ENCODE results near the gene PLA2G7.
"Not testable (repeated sequence)": the region's sequence is repeated elsewhere in the genome, so short reads cannot be mapped to it uniquely, and the experiment has no call there.

The PLA2G7 gene

GRCh38 chr6:46734867-46735719, at the start of gene PLA2G7:
PLA2G7 (minus strand) TSS chr6:46735375; CDS start chr6:46722891, 12,484 bp downstream.
- no peak for DNase-seq (ENCODE audit: low read depth)

- DNase-seq (ENCODE audit: low read depth), result no peak
These were observed 49.4 kb upstream of the PLA2G7 start for GRCh38 chr6:46784535-46784934.

- no peak for DNase-seq (ENCODE audit: low read depth)
These were observed 46.6 kb upstream of the PLA2G7 start for GRCh38 chr6:46781478-46782378.

GRCh38 chr6:46777476-46778346, 42.5 kb upstream of the PLA2G7 start:
- DNase-seq (ENCODE audit: low read depth), result no peak

- no peak for DNase-seq (ENCODE audit: low read depth)
These were observed 41.0 kb upstream of the PLA2G7 start for GRCh38 chr6:46776070-46776712.

- DNase-seq (ENCODE audit: low read depth), result not testable (repeated sequence)
These were observed 39.6 kb upstream of the PLA2G7 start for GRCh38 chr6:46774736-46775135.

GRCh38 chr6:46773201-46773855, 38.2 kb upstream of the PLA2G7 start:
- DNase-seq (ENCODE audit: low read depth), result no peak

GRCh38 chr6:46772762-46773161, 37.6 kb upstream of the PLA2G7 start:
- no peak for DNase-seq (ENCODE audit: low read depth)

- DNase-seq (ENCODE audit: low read depth), result no peak
These were observed 36.8 kb upstream of the PLA2G7 start for GRCh38 chr6:46772016-46772415.

GRCh38 chr6:46764961-46765360, 29.8 kb upstream of the PLA2G7 start:
- DNase-seq (ENCODE audit: low read depth), result no peak

- not testable (repeated sequence) for DNase-seq (ENCODE audit: low read depth)
These were observed 29.1 kb upstream of the PLA2G7 start for GRCh38 chr6:46764280-46764679.

- no peak for DNase-seq (ENCODE audit: low read depth)
These were observed 28.3 kb upstream of the PLA2G7 start for GRCh38 chr6:46763466-46763865.

- no peak for DNase-seq (ENCODE audit: low read depth)
These were observed 25.8 kb upstream of the PLA2G7 start for GRCh38 chr6:46760925-46761324.

- no peak for DNase-seq (ENCODE audit: low read depth)
These were observed 24.0 kb upstream of the PLA2G7 start for GRCh38 chr6:46758960-46759753.

- DNase-seq (ENCODE audit: low read depth), result no peak
These were observed 22.0 kb upstream of the PLA2G7 start for GRCh38 chr6:46757214-46757596.

GRCh38 chr6:46756469-46757213, 21.5 kb upstream of the PLA2G7 start:
- DNase-seq (ENCODE audit: low read depth), result no peak

- DNase-seq (ENCODE audit: low read depth), result no peak
These were observed 20.7 kb upstream of the PLA2G7 start for GRCh38 chr6:46755865-46756264.

GRCh38 chr6:46751658-46752057, 16.5 kb upstream of the PLA2G7 start:
- DNase-seq (ENCODE audit: low read depth), result no peak

GRCh38 chr6:46749731-46750130, 14.6 kb upstream of the PLA2G7 start:
- no peak for DNase-seq (ENCODE audit: low read depth)

All from activated T-cell treated with anti-CD3 and anti-CD28 coated beads for 1 hour (primary cell).